CD4-positive, alpha-beta memory T cell (primary cell): Measurements from ENCODE around the gene DYNC1I1. TPM values are rescaled to one million over a fixed set of nuclear protein-coding genes. Genes with fewer than 3 reads are reported as not detected.

Source experiments
- CTCF ChIA-PET: fragments of 350-600 bp; sonication (Branson Sonifier 250); formaldehyde crosslinking; loops from one replicate; lab custom pipeline; 2021; ENCODE audit warnings: inconsistent platforms; ENCODE audit not compliant: partially characterized antibody; lab: Charles Lee
- POLR2A ChIA-PET: fragments of 350-600 bp; sonication (Branson Sonifier 250); formaldehyde crosslinking; loops from one replicate; lab custom pipeline; 2021; ENCODE audit not compliant: partially characterized antibody; lab: Charles Lee
- DNase-seq, 5 donors: peaks; one replicate each; pipeline versions ENCODE4 v3.0.0 to v3.0.0-alpha.2; 2020 to 2022; ENCODE audit warnings: mixed read lengths in 1 of 5
- H3K27ac ChIP-seq: one replicate; pipeline ENCODE4 v1.7.0; 2013; ENCODE audit warnings: low read depth, low read length
- H3K27me3 ChIP-seq: 2 replicates; pipeline ENCODE4 v1.7.0; 2013; ENCODE audit warnings: mild to moderate bottlenecking, low read length, moderate library complexity; ENCODE audit not compliant: insufficient read depth
- H3K36me3 ChIP-seq: 2 replicates; pipeline ENCODE4 v1.7.0; 2013; ENCODE audit warnings: mild to moderate bottlenecking, low read length, moderate library complexity; ENCODE audit not compliant: insufficient read depth
- H3K4me1 ChIP-seq: 2 replicates; pipeline ENCODE4 v1.7.0; 2013; ENCODE audit warnings: mild to moderate bottlenecking, low read length, moderate library complexity; ENCODE audit not compliant: insufficient read depth
- H3K4me3 ChIP-seq, 2 donors: one replicate each; pipeline ENCODE4 v1.7.0; 2013; ENCODE audit warnings: low read length in 2 of 2, mild to moderate bottlenecking in 1 of 2
- H3K9me3 ChIP-seq, 2 donors: one replicate each; pipeline ENCODE4 v1.7.0; 2013; ENCODE audit warnings: low read length in 2 of 2, control low read depth in 1 of 2; ENCODE audit not compliant: control insufficient read depth in 1 of 2
- H3K27ac Mint-ChIP-seq, 7 donors: one replicate each; pipeline ENCODE4 v1.8.0; 2020 to 2021; ENCODE audit warnings: mixed read lengths in 7 of 7, mild to moderate bottlenecking in 6 of 7, inconsistent platforms in 3 of 7, moderate library complexity in 3 of 7
- H3K27me3 Mint-ChIP-seq, 2 donors: one replicate each; pipeline ENCODE4 v1.8.0; 2020 to 2021; ENCODE audit warnings: mixed read lengths in 2 of 2
- H3K36me3 Mint-ChIP-seq, 2 donors: one replicate each; pipeline ENCODE4 v1.8.0; 2020 to 2021; ENCODE audit warnings: mixed read lengths in 2 of 2, inconsistent platforms in 1 of 2, mild to moderate bottlenecking in 1 of 2
- H3K4me1 Mint-ChIP-seq, 4 donors: one replicate each; pipeline ENCODE4 v1.8.0; 2020 to 2021; ENCODE audit warnings: mixed read lengths in 4 of 4, mild to moderate bottlenecking in 1 of 4
- H3K4me3 Mint-ChIP-seq, 8 donors: one replicate each; pipeline ENCODE4 v1.8.0; 2020 to 2021; ENCODE audit warnings: mixed read lengths in 8 of 8, mild to moderate bottlenecking in 7 of 8, moderate library complexity in 6 of 8, inconsistent platforms in 3 of 8
- H3K9me3 Mint-ChIP-seq, 8 donors: one replicate each; pipeline ENCODE4 v1.8.0; 2020 to 2021; ENCODE audit warnings: mixed read lengths in 8 of 8, mild to moderate bottlenecking in 5 of 8, inconsistent platforms in 3 of 8, moderate library complexity in 1 of 8
- intact Hi-C: fragments of 100-400 bp; cut with micrococcal nuclease; formaldehyde crosslinking; loops from one replicate; pipeline ENCODE4 v1.15.1; 2023
- polyA plus RNA-seq, 2 donors: library from polyadenylated mRNA; unstranded; fragments of 300-500 nt; fragmentation: Illumina TruSeq; gene quantifications; one replicate each; pipeline ENCODE4 v1.2.3, GENCODE V29; 2021
- total RNA-seq, 2 experiments: library from RNA; stranded (reverse); gene quantifications; one replicate each; pipeline ENCODE4 v1.2.3, GENCODE V29; 2021

The DYNC1I1 gene
- total and polyA plus RNA-seq, 4 experiments from 2014 or later: 0.33 TPM; not detected in 3

DNA sequence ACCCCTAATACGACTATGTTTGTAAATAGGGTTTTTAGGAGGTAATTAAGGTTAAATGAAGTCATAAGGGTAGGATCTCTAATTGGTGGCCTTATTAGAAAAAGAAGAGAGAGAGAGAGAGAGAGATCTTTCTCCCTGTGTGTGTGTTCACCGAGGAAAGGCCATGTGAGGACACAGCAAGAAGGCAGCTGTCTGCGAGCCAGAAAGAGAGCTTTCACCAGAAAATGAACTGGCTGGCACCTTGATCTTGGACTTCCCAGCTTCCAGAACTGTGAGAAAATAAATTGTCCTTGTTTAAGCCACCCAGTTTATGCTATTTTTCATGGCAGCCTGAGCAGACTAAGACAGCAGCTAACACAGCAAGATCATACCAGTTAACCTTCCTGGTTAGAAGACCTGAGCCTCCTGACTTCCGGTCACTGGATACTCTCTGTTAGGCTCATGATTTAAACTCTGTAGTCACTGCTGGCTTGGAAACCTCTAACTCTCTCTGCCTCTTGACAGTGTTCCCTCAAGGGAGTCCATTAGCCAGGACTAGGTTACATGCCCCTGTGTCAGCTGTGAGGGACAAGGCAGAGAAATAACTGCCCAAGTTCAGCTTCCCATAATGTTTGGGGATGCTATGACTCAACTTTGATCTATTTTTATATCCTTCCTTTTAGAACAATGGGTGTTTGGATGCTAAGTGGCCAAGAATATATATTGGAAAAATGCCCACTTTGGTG, 102.3 kb downstream of the DYNC1I1 start:
- ChIA-PET CTCF (no interaction called here), POLR2A (interaction anchor here (0.6 kb wide), 1 partner anchor 102 kb away, joined by 3 read pairs; the partner anchor contains the start of gene DYNC1I1)
- Mint-ChIP-seq H3K27me3 (peaks cover 5 to 7% of the 10 kb centered on the region in 2 donors), H3K4me1 (no peaks in the 10 kb centered on the region), H3K4me3 (no peak overlapping the region), H3K27ac (no peak overlapping the region), H3K9me3 (peaks cover 0 to 14% (median 4%) of the 10 kb centered on the region in 8 donors), H3K36me3 (no peaks in the 10 kb centered on the region)
- Histone ChIP-seq H3K27ac (no peak overlapping the region), H3K36me3 (no peaks in the 10 kb centered on the region), H3K4me1 (no peaks in the 10 kb centered on the region), H3K4me3 (no peak overlapping the region), H3K9me3 (no peaks in the 10 kb centered on the region), H3K27me3 (no peaks in the 10 kb centered on the region)
- intact Hi-C loops: loop anchor here (5.0 kb wide), 1 partner anchor 362 kb away; no protein-coding TSS in a partner anchor
- DNase-seq: no peak

DNA sequence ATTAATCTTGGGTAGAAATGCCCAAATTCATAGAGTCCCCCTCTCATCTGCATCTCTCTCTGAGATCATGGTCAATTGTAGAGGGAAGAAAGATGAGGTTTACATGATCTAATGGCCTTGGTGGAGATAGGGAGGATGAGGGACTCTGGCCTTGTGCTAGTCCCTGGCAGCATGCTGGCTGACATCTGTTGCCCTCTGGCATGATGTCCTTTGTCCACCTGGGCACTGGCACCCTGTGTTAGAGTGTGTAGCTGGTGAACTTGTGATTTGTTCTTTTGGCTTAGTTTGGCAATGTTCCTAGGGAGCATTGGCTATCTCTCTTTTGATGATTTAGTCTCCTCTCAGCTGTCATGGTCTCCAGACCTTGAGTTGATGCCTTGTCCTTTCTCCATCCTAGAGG, 103.2 kb downstream of the DYNC1I1 start:
- no peaks in the 10 kb centered on the region for H3K27me3 ChIP-seq
- no peaks in the 10 kb centered on the region for H3K4me1 Mint-ChIP-seq
- ChIA-PET POLR2A (no interaction called here), CTCF (no interaction called here)
- no peak overlapping the region for H3K4me3 ChIP-seq
- H3K4me1 ChIP-seq: no peaks in the 10 kb centered on the region
- no peak overlapping the region for H3K4me3 Mint-ChIP-seq
- no peaks in the 10 kb centered on the region for H3K36me3 ChIP-seq
- intact Hi-C loops: no loop called here
- no peak for DNase-seq
- H3K27me3 Mint-ChIP-seq: peaks cover 5 to 7% of the 10 kb centered on the region in 2 donors
- no peaks in the 10 kb centered on the region for H3K36me3 Mint-ChIP-seq
- no peaks in the 10 kb centered on the region for H3K9me3 ChIP-seq
- H3K27ac ChIP-seq: no peak overlapping the region
- H3K9me3 Mint-ChIP-seq: peaks cover 0 to 14% (median 4%) of the 10 kb centered on the region in 8 donors
- H3K27ac Mint-ChIP-seq: no peak overlapping the region

DNA sequence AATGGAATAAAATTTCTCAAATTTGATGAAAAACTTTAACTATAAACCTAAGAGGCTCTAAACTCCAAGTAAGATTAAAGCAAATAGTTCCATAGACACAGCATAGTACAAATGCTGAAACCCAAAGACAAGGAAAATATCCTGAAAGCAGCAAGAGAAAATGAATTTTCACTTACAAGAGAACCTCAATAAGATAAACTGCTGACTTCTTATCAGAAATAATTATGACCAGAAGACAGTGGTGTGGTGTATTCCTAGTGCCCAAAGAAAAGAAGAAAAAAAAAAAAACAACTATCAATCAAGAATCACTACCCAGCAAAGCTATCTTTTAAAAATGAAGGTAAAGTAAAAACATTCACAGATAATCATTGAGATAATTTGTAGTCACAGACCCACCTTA, 106.3 kb downstream of the DYNC1I1 start:
- Histone ChIP-seq H3K27ac (no peak overlapping the region), H3K27me3 (no peaks in the 10 kb centered on the region), H3K4me3 (no peak overlapping the region), H3K36me3 (no peaks in the 10 kb centered on the region), H3K9me3 (no peaks in the 10 kb centered on the region), H3K4me1 (no peaks in the 10 kb centered on the region)
- H3K9me3 Mint-ChIP-seq: peaks cover 0 to 14% (median 4%) of the 10 kb centered on the region in 8 donors
- H3K27me3 Mint-ChIP-seq: peaks cover 0 to 6% of the 10 kb centered on the region in 2 donors
- DNase-seq: no peak
- no peak overlapping the region for H3K4me3 Mint-ChIP-seq
- no peak overlapping the region for H3K27ac Mint-ChIP-seq
- intact Hi-C loops: no loop called here
- no peaks in the 10 kb centered on the region for H3K4me1 Mint-ChIP-seq
- ChIA-PET POLR2A (interaction anchor here (0.6 kb wide), 1 partner anchor 379 kb away, joined by 3 read pairs; no protein-coding TSS in a partner anchor), CTCF (no interaction called here)
- no peaks in the 10 kb centered on the region for H3K36me3 Mint-ChIP-seq

DNA sequence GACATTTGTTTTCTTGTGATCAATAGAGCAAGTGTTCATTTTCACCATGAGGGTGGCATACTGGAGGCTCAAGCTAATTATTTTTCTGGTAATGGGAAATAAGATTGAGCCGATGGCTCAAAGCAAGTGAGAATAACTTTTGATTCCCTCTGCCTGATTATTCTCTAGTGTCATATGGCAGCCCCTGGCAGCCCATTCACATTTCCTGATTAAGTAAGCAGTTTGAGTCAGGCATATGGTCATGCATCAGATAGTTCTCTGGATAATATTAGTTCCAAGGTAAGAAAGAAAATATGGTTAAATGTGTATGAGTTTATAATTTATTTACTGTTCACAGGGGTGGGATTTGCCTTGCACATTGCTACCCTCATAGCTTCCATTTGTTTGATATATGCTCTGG, 109.2 kb downstream of the DYNC1I1 start:
- DNase-seq: no peak
- H3K27ac ChIP-seq: no peak overlapping the region
- H3K4me3 Mint-ChIP-seq: no peak overlapping the region
- H3K36me3 ChIP-seq: no peaks in the 10 kb centered on the region
- no peaks in the 10 kb centered on the region for H3K4me1 Mint-ChIP-seq
- H3K4me1 ChIP-seq: no peaks in the 10 kb centered on the region
- H3K27me3 Mint-ChIP-seq: peaks cover 0 to 3% of the 10 kb centered on the region in 2 donors
- intact Hi-C loops: no loop called here
- no peaks in the 10 kb centered on the region for H3K27me3 ChIP-seq
- no peak overlapping the region for H3K4me3 ChIP-seq
- CTCF ChIA-PET: no interaction called here
- H3K9me3 ChIP-seq: no peaks in the 10 kb centered on the region
- no peak overlapping the region for H3K27ac Mint-ChIP-seq
- H3K36me3 Mint-ChIP-seq: no peaks in the 10 kb centered on the region
- H3K9me3 Mint-ChIP-seq: peaks cover 0 to 14% (median 4%) of the 10 kb centered on the region in 8 donors
- POLR2A ChIA-PET: no interaction called here

DNA sequence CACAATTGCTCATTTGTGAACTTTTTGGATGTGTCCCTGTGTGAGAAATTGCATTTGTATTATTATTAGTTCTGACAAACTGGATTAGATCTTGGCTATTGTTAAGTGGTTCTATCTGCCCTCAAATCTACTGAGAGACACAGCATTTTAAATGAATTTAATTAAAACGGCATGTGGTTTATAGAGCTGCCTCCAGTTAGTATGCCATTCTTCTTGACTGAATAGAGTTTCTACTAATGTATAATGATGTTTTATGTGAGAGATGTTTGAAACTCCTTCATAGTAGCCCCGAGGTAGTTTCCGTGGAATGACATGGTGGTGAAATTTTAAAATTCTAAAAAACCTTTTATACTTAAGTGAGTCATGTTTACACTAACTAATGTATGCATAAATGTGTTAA, 110.9 kb downstream of the DYNC1I1 start:
- H3K4me3 Mint-ChIP-seq: no peak overlapping the region
- no peak overlapping the region for H3K27ac ChIP-seq

DNA sequence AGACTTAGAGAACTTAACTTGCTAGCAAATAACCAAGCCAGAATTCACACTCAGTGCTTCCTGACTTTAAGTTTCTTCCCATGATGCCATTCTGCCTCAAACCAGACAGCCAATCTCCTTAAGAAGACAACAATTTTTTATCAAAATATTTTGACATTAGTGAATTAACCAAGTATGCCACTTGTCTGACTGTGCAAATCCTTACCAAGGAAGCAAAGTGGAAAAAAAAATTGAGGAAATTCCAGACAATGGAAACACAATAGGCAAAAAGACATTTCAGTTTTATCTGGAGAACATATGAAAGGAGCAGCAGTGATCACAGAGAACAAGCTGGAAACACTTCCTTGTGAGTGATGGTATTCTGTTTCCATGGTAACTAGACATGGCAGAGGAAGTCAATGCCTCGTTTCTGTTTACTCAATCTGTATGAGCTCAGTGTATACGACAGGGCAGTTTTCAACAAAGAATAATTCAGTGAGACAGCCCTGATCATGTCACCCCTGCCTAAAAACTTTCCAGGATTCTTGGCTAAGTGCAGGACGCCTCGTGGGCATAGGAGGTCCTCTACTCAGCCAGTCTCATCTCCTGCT, 114.2 kb downstream of the DYNC1I1 start:
- Mint-ChIP-seq H3K4me3 (no peak overlapping the region), H3K4me1 (no peaks in the 10 kb centered on the region), H3K27me3 (peaks cover 0 to 10% of the 10 kb centered on the region in 2 donors), H3K27ac (no peak overlapping the region), H3K36me3 (no peaks in the 10 kb centered on the region), H3K9me3 (peaks cover 0 to 3% (median 0%) of the 10 kb centered on the region in 8 donors)
- Histone ChIP-seq H3K27ac (no peak overlapping the region), H3K9me3 (no peaks in the 10 kb centered on the region), H3K27me3 (no peaks in the 10 kb centered on the region), H3K36me3 (no peaks in the 10 kb centered on the region), H3K4me1 (no peaks in the 10 kb centered on the region), H3K4me3 (no peak overlapping the region)
- no peak for DNase-seq
- CTCF ChIA-PET: no interaction called here
- POLR2A ChIA-PET: no interaction called here
- intact Hi-C loops: no loop called here

More for the DNA sequence above, 110.9 kb downstream of the DYNC1I1 start:
- intact Hi-C loops: no loop called here
- ChIA-PET POLR2A (no interaction called here), CTCF (interaction anchor here (1.4 kb wide), 1 partner anchor 12 kb away, joined by 3 read pairs; no protein-coding TSS in a partner anchor)
- no peak overlapping the region for H3K4me3 ChIP-seq
- H3K9me3 Mint-ChIP-seq: peaks cover 0 to 8% (median 4%) of the 10 kb centered on the region in 8 donors
- H3K27ac Mint-ChIP-seq: no peak overlapping the region
- no peaks in the 10 kb centered on the region for H3K9me3 ChIP-seq
- DNase-seq: no peak
- H3K36me3 Mint-ChIP-seq: no peaks in the 10 kb centered on the region
- no peaks in the 10 kb centered on the region for H3K4me1 ChIP-seq
- no peaks in the 10 kb centered on the region for H3K36me3 ChIP-seq
- no peaks in the 10 kb centered on the region for H3K4me1 Mint-ChIP-seq
- peaks cover 0 to 5% of the 10 kb centered on the region in 2 donors for H3K27me3 Mint-ChIP-seq
- no peaks in the 10 kb centered on the region for H3K27me3 ChIP-seq

DNA sequence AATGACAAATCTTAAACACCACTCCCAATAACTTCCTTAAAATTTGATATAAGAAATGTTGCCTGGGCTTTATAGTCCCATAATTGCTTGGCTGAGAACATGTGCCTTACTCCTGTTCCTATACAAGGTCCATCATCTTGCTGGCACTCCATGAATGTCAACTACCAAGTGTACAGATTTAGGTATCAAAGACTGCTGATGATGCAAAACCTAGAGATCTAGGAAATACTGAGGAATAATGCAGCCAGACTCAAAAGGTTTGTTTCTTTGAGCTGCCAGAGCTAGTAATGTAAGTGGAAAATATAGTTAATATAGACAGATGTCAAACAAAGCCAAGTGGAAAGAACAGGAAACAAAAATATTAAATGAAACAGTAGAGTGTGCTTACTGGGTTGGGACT, 121.1 kb downstream of the DYNC1I1 start:
- Histone ChIP-seq H3K4me3 (no peak overlapping the region), H3K36me3 (no peaks in the 10 kb centered on the region), H3K27ac (no peak overlapping the region), H3K4me1 (no peaks in the 10 kb centered on the region), H3K9me3 (no peaks in the 10 kb centered on the region), H3K27me3 (no peaks in the 10 kb centered on the region)
- peaks cover 0 to 2% (median 0%) of the 10 kb centered on the region in 8 donors for H3K9me3 Mint-ChIP-seq
- no peak overlapping the region for H3K27ac Mint-ChIP-seq
- intact Hi-C loops: no loop called here
- no peak for DNase-seq
- no peaks in the 10 kb centered on the region for H3K36me3 Mint-ChIP-seq
- ChIA-PET POLR2A (no interaction called here), CTCF (no interaction called here)
- peaks cover 2 to 5% of the 10 kb centered on the region in 2 donors for H3K27me3 Mint-ChIP-seq
- H3K4me3 Mint-ChIP-seq: no peak overlapping the region
- H3K4me1 Mint-ChIP-seq: no peaks in the 10 kb centered on the region
